ENCODE measurements around the gene CTIF. TPM values are rescaled to one million over a fixed set of nuclear protein-coding genes. Genes with fewer than 3 reads are reported as not detected.

CTIF gene
- total RNA-seq, 2 donors from 2014 or later = 30.6 to 61.2 TPM

GRCh38 chr18:48819781-48820482 lies 281.1 kb downstream of the CTIF start:
- Histone ChIP-seq H3K36me3 (peaks cover 16% of the 10 kb centered on the region), H3K27me3 (no peaks in the 10 kb centered on the region), H3K27ac (peak overlapping the region; percentile 57 to 80), H3K9me3 (no peaks in the 10 kb centered on the region), H3K4me3 (no peak overlapping the region), H3K4me1 (peaks cover 0 to 38% of the 10 kb centered on the region in 2 donors)
- DNase-seq (ENCODE audit: low spot score) = peak; percentile 57
- TF ChIP-seq, protein P1, sequence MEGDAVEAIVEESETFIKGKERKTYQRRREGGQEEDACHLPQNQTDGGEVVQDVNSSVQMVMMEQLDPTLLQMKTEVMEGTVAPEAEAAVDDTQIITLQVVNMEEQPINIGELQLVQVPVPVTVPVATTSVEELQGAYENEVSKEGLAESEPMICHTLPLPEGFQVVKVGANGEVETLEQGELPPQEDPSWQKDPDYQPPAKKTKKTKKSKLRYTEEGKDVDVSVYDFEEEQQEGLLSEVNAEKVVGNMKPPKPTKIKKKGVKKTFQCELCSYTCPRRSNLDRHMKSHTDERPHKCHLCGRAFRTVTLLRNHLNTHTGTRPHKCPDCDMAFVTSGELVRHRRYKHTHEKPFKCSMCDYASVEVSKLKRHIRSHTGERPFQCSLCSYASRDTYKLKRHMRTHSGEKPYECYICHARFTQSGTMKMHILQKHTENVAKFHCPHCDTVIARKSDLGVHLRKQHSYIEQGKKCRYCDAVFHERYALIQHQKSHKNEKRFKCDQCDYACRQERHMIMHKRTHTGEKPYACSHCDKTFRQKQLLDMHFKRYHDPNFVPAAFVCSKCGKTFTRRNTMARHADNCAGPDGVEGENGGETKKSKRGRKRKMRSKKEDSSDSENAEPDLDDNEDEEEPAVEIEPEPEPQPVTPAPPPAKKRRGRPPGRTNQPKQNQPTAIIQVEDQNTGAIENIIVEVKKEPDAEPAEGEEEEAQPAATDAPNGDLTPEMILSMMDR (IDR thresholded peaks at IDR 0.05) = no peak

- TF ChIP-seq, protein P1 (IDR thresholded peaks at IDR 0.05) = no peak
- Histone ChIP-seq H3K4me3 (no peak overlapping the region), H3K36me3 (peaks cover 16% of the 10 kb centered on the region), H3K4me1 (peaks cover 0 to 46% of the 10 kb centered on the region in 2 donors), H3K27me3 (no peaks in the 10 kb centered on the region), H3K9me3 (no peaks in the 10 kb centered on the region), H3K27ac (peak overlapping the region; percentile 57 to 80)
- peak; percentile 42 for DNase-seq (ENCODE audit: low spot score)
These were observed 281.8 kb downstream of the CTIF start for GRCh38 chr18:48820483-48821250.

DNA sequence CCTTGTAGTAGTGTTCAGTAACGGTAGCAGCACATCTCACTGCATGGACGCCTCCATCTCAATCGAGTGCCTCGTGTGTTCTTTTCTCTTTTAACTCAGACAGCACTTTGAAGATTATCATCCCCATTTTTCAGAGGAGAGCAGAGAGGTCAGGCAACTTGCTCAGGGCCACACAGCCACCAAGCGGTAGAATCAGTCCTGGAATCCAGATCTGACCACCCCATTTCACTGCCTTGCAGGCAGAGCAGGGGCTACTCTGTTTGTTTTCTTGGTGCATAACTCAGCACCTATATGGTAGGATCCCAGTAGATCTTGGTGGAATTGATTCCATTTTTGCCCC lies 282.4 kb downstream of the CTIF start:
- DNase-seq (ENCODE audit: low spot score) = peak; percentile 28
- Histone ChIP-seq H3K36me3 (peaks cover 16% of the 10 kb centered on the region), H3K9me3 (no peaks in the 10 kb centered on the region), H3K4me3 (no peak overlapping the region), H3K4me1 (peaks cover 0 to 51% of the 10 kb centered on the region in 2 donors), H3K27me3 (no peaks in the 10 kb centered on the region), H3K27ac (peak overlapping the region; percentile 57 to 80)
- TF ChIP-seq, protein P1 (IDR thresholded peaks at IDR 0.05) = no peak

- Histone ChIP-seq H3K27ac (no peak overlapping the region), H3K27me3 (no peaks in the 10 kb centered on the region), H3K36me3 (peaks cover 15% of the 10 kb centered on the region), H3K9me3 (no peaks in the 10 kb centered on the region), H3K4me3 (no peak overlapping the region), H3K4me1 (peaks cover 0 to 57% of the 10 kb centered on the region in 2 donors)
- TF ChIP-seq, protein P1 (IDR thresholded peaks at IDR 0.05) = no peak
- DNase-seq (ENCODE audit: low spot score) = no peak
These were observed 283.0 kb downstream of the CTIF start for GRCh38 chr18:48821845-48822244.

GRCh38 chr18:48824231-48824970 lies 285.6 kb downstream of the CTIF start:
- Histone ChIP-seq H3K36me3 (no peaks in the 10 kb centered on the region), H3K4me1 (peaks cover 0 to 68% of the 10 kb centered on the region in 2 donors), H3K9me3 (no peaks in the 10 kb centered on the region), H3K27me3 (no peaks in the 10 kb centered on the region), H3K27ac (peak overlapping the region; percentile 79 to 80), H3K4me3 (no peak overlapping the region)
- DNase-seq (ENCODE audit: low spot score) = peak; percentile 56
- TF ChIP-seq, protein P1 (IDR thresholded peaks at IDR 0.05) = no peak

Data from right atrium auricular region (tissue), 2 donors.